Measurements from ENCODE around the gene VAT1. TPM values are rescaled to one million over a fixed set of nuclear protein-coding genes. Genes with fewer than 3 reads are reported as not detected.

The VAT1 gene
- total RNA-seq, 1 donor from 2014 or later: 296 TPM

DNA sequence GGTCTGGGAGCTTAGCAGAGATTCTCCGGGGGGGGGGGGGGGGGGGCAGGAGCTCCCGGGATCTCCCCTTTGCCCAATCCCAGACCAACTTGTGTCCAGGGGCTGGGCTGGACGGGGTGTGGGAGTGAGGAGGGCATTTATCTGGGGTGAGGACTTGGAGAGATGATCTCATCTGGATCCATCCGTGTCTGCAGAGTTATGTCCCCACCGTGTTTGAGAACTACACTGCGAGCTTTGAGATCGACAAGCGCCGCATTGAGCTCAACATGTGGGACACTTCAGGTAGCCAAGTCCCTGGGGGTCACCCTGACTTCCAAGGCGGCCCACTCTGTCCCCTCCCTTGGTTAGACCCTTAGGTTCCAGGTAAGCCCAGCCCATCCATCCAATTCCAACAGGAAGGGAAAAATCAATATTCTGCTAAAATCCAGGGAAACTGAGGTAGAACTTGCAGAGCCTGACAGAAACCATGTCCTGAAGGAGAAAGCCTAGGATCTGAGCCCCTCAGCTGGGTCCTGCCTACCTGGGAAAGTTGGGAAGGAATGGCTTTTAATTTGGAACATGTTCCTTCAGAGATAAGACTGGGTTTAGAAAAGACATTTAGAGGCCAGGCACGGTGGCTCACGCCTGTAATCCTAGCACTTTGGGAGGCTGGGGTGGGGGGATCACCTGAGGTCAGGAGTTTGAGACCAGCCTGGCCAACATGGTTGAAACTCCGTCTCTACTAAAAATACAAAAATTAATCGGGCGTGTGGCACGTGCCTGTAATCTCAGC lies 3.8 kb upstream of the VAT1 start:
- Histone ChIP-seq H3K4me3 (peak overlapping the region; percentile 50 to 76), H3K27ac (peak overlapping the region; percentile 43 to 52), H3K27me3 (no peaks in the 10 kb centered on the region), H3K9me3 (no peaks in the 10 kb centered on the region), H3K36me3 (no peaks in the 10 kb centered on the region), H3K4me1 (peaks cover 0 to 9% of the 10 kb centered on the region in 2 donors)
- no peak for TF ChIP-seq CTCF (IDR thresholded peaks at IDR 0.05)
- intact Hi-C loops (cut with DNase I): loop anchor here (1.0 to 10.0 kb wide), 6 partner anchors 27 to 459 kb away; partner anchors contain the start of genes BRCA1, DHX8, RPL27 and TMEM106A
- DNase-seq (ENCODE audit: low spot score in 2 of 2): no peak

DNA sequence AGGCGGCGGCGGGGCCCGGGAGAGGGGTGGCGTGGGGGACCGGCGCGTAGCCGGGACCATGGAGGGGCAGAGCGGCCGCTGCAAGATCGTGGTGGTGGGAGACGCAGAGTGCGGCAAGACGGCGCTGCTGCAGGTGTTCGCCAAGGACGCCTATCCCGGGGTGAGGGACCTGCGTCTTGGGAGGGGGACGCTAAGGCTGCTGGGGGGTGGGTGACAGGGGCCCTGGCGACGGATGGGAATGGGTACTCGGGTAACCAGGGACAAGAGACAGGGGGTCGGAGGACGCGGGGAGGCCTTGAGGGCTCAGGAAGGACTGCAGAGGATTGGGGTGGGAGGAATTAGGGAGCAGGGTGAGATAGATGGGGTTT lies 3.1 kb upstream of the VAT1 start:
- Histone ChIP-seq H3K4me1 (peaks cover 0 to 14% of the 10 kb centered on the region in 2 donors), H3K9me3 (no peaks in the 10 kb centered on the region), H3K27ac (peak overlapping the region; percentile 8 to 52), H3K27me3 (no peaks in the 10 kb centered on the region), H3K36me3 (no peaks in the 10 kb centered on the region), H3K4me3 (peak overlapping the region; percentile 50 to 76)
- DNase-seq (ENCODE audit: low spot score in 2 of 2): no peak
- no peak for TF ChIP-seq CTCF (IDR thresholded peaks at IDR 0.05)
- intact Hi-C loops (cut with DNase I): loop anchor here (1.0 to 10.0 kb wide), 6 partner anchors 26 to 460 kb away; partner anchors contain the start of genes BRCA1, DHX8, RPL27 and TMEM106A

DNA sequence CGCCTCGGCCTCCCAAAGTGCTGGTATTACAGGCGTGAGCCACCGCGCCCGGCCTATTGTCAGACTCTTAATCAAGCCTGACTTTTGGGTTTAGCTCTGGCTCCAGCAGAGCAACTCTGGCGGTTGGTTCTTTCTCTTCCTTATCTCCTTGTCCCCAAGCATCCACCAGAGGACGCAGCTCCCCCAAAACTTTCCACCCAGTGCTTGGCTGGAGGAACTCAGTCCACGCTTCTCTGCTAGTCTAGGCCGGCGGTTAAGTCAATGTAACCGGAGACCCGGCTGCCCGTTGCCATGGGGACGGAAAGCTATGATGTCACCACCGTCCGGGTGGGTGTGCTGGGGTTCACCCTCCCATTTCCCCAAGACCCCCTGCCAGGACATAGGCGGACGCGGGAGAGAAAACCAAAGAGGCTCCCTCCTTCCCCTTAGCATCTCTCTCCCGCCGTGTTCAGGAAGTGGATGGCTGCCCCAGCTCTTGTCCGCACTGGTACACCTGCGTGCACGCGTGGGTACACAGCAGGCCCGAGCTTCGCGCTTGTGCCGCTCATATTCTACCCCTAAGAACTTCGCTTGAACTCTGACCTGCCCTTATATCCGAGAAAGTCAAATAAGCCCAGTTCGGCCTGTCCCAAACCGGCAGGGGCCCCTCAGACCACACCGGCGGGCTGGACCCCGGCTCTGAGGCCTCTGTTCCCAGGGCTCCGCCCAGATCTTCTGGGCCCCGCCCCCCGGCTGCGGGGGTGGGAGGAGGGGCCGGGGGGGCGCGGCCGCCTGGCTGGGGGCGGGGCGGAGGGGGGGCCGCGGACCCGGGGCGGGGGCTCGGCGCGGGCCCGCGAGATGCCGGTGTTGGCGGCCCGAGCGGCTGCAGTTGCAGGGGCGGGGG lies 2.5 kb upstream of the VAT1 start, which contains the start of gene RND2:
Gene RND2 (plus strand): TSS at position 825 of the 883 bp plus-strand sequence. CDS start 117 bp downstream, outside the sequence.
- intact Hi-C loops (cut with DNase I): loop anchor here (1.0 to 10.0 kb wide), 7 partner anchors 26 to 460 kb away; partner anchors contain the start of genes BRCA1, DHX8, RPL27 and TMEM106A
- Histone ChIP-seq H3K4me3 (peak within 1 kb of the TSS; percentile 50 to 76), H3K27me3 (no peaks in the 10 kb centered on the region), H3K36me3 (no peaks in the 10 kb centered on the region), H3K27ac (peak within 1 kb of the TSS; percentile 64 to 76), H3K9me3 (no peaks in the 10 kb centered on the region), H3K4me1 (peaks cover 0 to 21% of the 10 kb centered on the region in 2 donors)
- DNase-seq (ENCODE audit: low spot score in 2 of 2): peak; percentile 77 to 95
- peak; percentile 74 to 89 (median 82) for TF ChIP-seq CTCF (IDR thresholded peaks at IDR 0.05)

- Histone ChIP-seq H3K36me3 (peaks cover 13 to 23% of the 10 kb centered on the region in 2 donors), H3K4me1 (peaks cover 0 to 21% of the 10 kb centered on the region in 2 donors), H3K9me3 (no peaks in the 10 kb centered on the region), H3K4me3 (peak overlapping the region; percentile 78 to 82), H3K27me3 (no peaks in the 10 kb centered on the region), H3K27ac (peak overlapping the region; percentile 73 to 90)
- DNase-seq (ENCODE audit: low spot score in 2 of 2): peak; percentile 39 to 85
- intact Hi-C loops (cut with DNase I): loop anchor here (1.0 to 10.0 kb wide), 2 partner anchors 150 to 464 kb away; partner anchors contain the start of genes DHX8 and NBR1
- no peak for TF ChIP-seq CTCF (IDR thresholded peaks at IDR 0.05)
Measured at GRCh38 chr17:43020789-43021740, 1.1 kb downstream of the VAT1 start.
